ENCODE results near the gene WEE1.

WEE1 gene

DNA sequence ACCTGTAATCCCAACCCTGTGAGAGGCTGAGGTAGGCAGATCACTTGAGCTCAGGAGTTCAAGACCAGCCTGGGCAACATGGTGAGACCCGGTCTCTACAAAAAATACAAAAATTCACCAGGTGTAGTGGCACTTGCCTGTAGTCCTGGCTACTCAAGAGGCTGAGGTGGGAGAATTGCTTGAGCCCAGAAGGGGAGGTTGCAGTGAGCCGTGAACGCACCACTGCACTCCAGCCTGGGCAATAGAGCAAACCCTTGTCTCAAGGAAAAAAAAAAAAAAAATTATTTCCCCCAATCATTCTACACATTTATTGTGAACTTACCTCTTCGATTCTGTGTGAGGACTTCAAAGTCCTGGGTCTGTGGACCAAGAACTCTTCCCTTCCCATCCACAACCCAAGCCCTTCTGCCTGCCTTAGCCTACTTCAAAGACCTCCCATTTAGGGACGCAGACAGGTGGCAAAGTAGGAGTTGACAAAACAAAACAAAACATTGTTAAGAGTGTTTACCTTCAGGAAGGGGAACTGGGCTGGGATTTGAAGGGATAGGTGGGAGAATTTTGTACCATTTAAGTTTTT is 3.8 kb upstream of the WEE1 start:
- CTCF ChIA-PET = no interaction called here
- POLR2A ChIA-PET = no interaction called here
- DNase-seq (ENCODE audit: extremely low spot score) = no peak
- TF ChIP-seq FOXM1 (IDR thresholded peaks at IDR 0.05; ENCODE audit: borderline replicate concordance) (no peak), L3MBTL2 (conservative IDR thresholded peaks at IDR 0.05) (no peak), ARNT (IDR thresholded peaks at IDR 0.05) (no peak), BHLHE40 (IDR thresholded peaks at IDR 0.05; ENCODE audit: borderline replicate concordance) (no peak), FOXK2 (IDR thresholded peaks at IDR 0.05) (no peak), NFRKB (IDR thresholded peaks at IDR 0.05) (no peak), SUZ12 (IDR thresholded peaks at IDR 0.05) (no peak), LEF1 (IDR thresholded peaks at IDR 0.05; ENCODE audit: borderline replicate concordance) (no peak)

- no peak for TF ChIP-seq FOXK2 (IDR thresholded peaks at IDR 0.05)
- no peak for DNase-seq (ENCODE audit: extremely low spot score)
- ChIA-PET CTCF (no interaction called here), POLR2A (interaction anchor here (3.8 to 4.2 kb wide), 2 partner anchors 36 to 41 kb away, joined by 19 to 25 read pairs; no protein-coding TSS in a partner anchor)
Measured at GRCh38 chr11:9570313-9571025, 3.0 kb upstream of the WEE1 start.

- TF ChIP-seq TARDBP (IDR thresholded peaks at IDR 0.05) (no peak), BHLHE40 (IDR thresholded peaks at IDR 0.05; ENCODE audit: borderline replicate concordance) (no peak), L3MBTL2 (conservative IDR thresholded peaks at IDR 0.05) (no peak), CTBP1 (IDR thresholded peaks at IDR 0.05; ENCODE audit: borderline replicate concordance) (no peak), SP1 (IDR thresholded peaks at IDR 0.05) (no peak)
- no peak for DNase-seq (ENCODE audit: extremely low spot score)
- CTCF ChIA-PET = no interaction called here
- POLR2A ChIA-PET = interaction anchor here (2.2 to 4.2 kb wide), 4 partner anchors 37 to 110 kb away, joined by 6 to 25 read pairs (median 22); partner anchors contain the start of gene ZNF143
Measured at GRCh38 chr11:9571071-9571762, 2.3 kb upstream of the WEE1 start.

DNA sequence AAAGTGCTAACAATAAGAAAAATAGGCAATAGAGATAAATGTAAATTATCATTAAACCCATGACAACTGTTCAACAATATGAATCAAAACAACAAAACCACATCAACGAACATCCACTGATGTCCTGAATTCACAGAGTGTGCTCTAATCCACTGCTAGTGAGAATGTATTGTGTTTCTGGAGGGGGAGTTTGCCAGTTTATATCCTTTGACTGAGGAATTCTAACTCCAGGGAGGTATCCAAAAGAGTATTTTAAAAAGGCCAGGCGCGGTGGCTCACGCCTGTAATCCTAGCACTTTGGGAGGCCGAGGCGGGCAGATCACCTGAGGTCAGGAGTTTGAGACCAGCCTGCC is 1.7 kb upstream of the WEE1 start:
- DNase-seq (ENCODE audit: extremely low spot score) = no peak
- ChIA-PET POLR2A (interaction anchor here (1.0 to 4.2 kb wide), 5 partner anchors 20 to 111 kb away, joined by 4 to 25 read pairs (median 19); partner anchors contain the start of gene ZNF143), CTCF (no interaction called here)
- TF ChIP-seq ZNF384 (IDR thresholded peaks at IDR 0.05) = no peak

DNA sequence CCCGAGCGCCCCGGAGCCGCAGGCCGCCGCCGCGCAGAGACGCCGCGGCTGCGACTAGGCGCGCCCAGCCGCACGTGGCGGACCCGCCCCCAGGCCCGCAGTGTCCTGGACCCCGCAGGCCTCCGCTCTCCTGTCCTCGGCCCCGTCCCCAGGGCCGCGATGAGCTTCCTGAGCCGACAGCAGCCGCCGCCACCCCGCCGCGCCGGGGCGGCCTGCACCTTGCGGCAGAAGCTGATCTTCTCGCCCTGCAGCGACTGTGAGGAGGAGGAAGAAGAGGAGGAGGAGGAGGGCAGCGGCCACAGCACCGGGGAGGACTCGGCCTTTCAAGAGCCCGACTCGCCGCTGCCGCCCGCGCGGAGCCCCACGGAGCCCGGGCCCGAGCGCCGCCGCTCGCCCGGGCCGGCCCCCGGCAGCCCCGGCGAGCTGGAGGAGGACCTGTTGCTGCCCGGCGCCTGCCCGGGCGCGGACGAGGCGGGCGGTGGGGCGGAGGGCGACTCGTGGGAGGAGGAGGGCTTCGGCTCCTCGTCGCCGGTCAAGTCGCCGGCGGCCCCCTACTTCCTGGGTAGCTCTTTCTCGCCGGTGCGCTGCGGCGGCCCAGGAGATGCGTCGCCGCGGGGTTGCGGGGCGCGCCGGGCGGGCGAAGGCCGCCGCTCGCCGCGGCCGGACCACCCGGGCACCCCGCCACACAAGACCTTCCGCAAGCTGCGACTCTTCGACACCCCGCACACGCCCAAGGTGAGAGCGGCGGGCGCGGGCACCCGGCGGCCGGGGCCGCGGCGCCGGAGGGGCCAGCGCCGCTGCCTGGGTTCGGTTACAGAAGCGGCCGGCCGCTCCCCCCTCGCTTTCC is 528 bp downstream of the WEE1 start:
- no peak for DNase-seq (ENCODE audit: extremely low spot score)
- no peak for TF ChIP-seq ELF4 (IDR thresholded peaks at IDR 0.05)
- ChIA-PET CTCF (no interaction called here), POLR2A (interaction anchor here (0.9 to 4.2 kb wide), 13 partner anchors 8 to 113 kb away, joined by 3 to 25 read pairs (median 6); partner anchors contain the start of gene ZNF143)

GRCh38 chr11:9574622-9575259 is 1.3 kb downstream of the WEE1 start:
- no peak for DNase-seq (ENCODE audit: extremely low spot score)
- CTCF ChIA-PET = interaction anchor here (1.0 to 1.8 kb wide), 2 partner anchors 38 to 40 kb away, joined by 4 to 5 read pairs; no protein-coding TSS in a partner anchor

DNA sequence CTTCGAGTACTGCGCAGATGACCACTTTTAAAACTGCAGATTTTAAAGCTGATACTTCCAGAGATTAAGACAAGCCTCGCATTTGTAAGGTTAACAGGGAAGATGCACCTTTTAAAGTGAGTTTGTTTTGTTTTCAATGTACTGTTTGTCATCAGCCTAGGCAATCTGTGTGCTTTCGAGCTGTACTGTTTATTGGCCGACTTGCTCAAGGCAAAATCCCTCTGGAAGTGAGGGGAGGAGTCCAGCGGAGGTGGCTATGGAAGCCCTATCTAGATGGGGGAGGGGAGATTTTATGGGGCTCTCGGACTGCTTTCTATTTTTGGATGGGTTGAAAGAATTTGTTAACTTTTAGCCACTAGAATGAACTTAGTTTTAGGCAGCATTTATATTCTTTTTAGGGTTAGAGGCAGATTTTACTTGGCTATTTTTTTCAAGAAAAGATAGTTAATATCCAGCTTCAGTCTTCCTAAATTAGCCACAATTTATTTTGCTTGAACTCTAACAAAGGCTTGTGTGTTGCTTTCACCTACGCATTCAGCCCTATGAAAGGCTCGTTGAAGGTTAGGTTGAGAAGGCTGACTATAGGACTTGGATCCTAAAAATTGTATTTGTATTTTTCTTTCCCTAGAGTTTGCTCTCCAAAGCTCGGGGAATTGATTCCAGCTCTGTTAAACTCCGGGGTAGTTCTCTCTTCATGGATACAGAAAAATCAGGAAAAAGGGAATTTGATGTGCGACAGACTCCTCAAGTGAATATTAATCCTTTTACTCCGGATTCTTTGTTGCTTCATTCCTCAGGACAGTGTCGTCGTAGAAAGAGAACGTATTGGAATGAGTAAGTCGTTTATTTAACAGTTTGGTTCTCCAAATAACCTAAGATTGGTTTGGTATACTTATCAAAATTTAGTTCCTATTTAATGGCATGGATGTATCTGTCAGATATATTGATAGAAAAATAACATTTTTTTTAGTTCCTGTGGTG is 2.1 kb downstream of the WEE1 start:
- ChIA-PET CTCF (interaction anchor here (0.6 to 1.8 kb wide), 4 partner anchors 38 to 743 kb away, joined by 4 to 5 read pairs (median 5); no protein-coding TSS in a partner anchor), POLR2A (interaction anchor here (0.6 to 1.7 kb wide), 7 partner anchors 9 to 798 kb away, joined by 3 to 6 read pairs (median 3); partner anchors contain the start of gene ZNF143)

More at GRCh38 chr11:9574622-9575259, 1.3 kb downstream of the WEE1 start:
- TF ChIP-seq ZNF384 (IDR thresholded peaks at IDR 0.05) (no peak), LEF1 (IDR thresholded peaks at IDR 0.05; ENCODE audit: borderline replicate concordance) (no peak), BHLHE40 (IDR thresholded peaks at IDR 0.05; ENCODE audit: borderline replicate concordance) (no peak)
- POLR2A ChIA-PET = interaction anchor here (1.0 to 3.7 kb wide), 6 partner anchors 8 to 68 kb away, joined by 3 to 25 read pairs (median 6); no protein-coding TSS in a partner anchor

More for the DNA sequence above, 2.1 kb downstream of the WEE1 start:
- no peak for TF ChIP-seq SUZ12 (IDR thresholded peaks at IDR 0.05)
- no peak for TF ChIP-seq FOXM1 (IDR thresholded peaks at IDR 0.05; ENCODE audit: borderline replicate concordance)
- TF ChIP-seq HDGF (IDR thresholded peaks at IDR 0.05; ENCODE audit: borderline replicate concordance) = no peak
- TF ChIP-seq ELF4 (IDR thresholded peaks at IDR 0.05) = peak; percentile 34; the same call in 1 of the 2 replicates
- TF ChIP-seq, protein P1, sequence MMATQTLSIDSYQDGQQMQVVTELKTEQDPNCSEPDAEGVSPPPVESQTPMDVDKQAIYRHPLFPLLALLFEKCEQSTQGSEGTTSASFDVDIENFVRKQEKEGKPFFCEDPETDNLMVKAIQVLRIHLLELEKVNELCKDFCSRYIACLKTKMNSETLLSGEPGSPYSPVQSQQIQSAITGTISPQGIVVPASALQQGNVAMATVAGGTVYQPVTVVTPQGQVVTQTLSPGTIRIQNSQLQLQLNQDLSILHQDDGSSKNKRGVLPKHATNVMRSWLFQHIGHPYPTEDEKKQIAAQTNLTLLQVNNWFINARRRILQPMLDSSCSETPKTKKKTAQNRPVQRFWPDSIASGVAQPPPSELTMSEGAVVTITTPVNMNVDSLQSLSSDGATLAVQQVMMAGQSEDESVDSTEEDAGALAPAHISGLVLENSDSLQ (IDR thresholded peaks at IDR 0.05) = no peak
- DNase-seq (ENCODE audit: extremely low spot score) = peak; percentile 67

All from HEK293T (cell line).